Transverse colon (tissue), 4 donors: ENCODE data around the gene EPHB2. TPM values are rescaled to one million over a fixed set of nuclear protein-coding genes. Genes with fewer than 3 reads are reported as not detected.

Source experiments
- DNase-seq: peaks from one replicate; pipeline ENCODE4 v3.0.0-alpha.2; 2019
- H3K27ac ChIP-seq, 4 donors: fragments of 200-600 bp; sonication (generic); 2 replicates each; pipeline ENCODE4 v1.5.1; 2016 to 2018; ENCODE audit warnings: inconsistent platforms in 4 of 4
- H3K27me3 ChIP-seq: fragments of 200-600 bp; sonication (generic); 2 replicates; pipeline ENCODE4 v1.5.1; 2017; ENCODE audit warnings: inconsistent platforms
- H3K36me3 ChIP-seq, 4 donors: fragments of 200-600 bp; sonication (generic); 2 replicates each; pipeline ENCODE4 v1.5.1; 2017 to 2019; ENCODE audit warnings: inconsistent platforms in 4 of 4
- H3K4me1 ChIP-seq, 4 donors: fragments of 200-600 bp; sonication (generic); 2 replicates each; pipeline ENCODE4 v1.5.1; 2017 to 2020; ENCODE audit warnings: inconsistent platforms in 4 of 4
- H3K4me3 ChIP-seq, 4 donors: fragments of 200-600 bp; sonication (generic); 1 replicate in 1 of 4; 2 replicates in 3 of 4; pipeline versions ENCODE4 v1.5.1 to v1.6.1; 2017 to 2019; ENCODE audit warnings: inconsistent platforms in 4 of 4
- H3K9me3 ChIP-seq, 2 donors: fragments of 200-600 bp; sonication (generic); 2 replicates each; pipeline ENCODE4 v1.5.1; 2017 to 2019; ENCODE audit warnings: inconsistent platforms in 2 of 2
- EP300 ChIP-seq: sonication (generic); formaldehyde crosslinking; IDR thresholded peaks from one replicate; pipeline ENCODE4 v1.6.1; 2017; ENCODE audit warnings: antibody characterized with exemption, low read depth
- POLR2A ChIP-seq: fragments of 450-650 bp; IDR thresholded peaks from one replicate; pipeline ENCODE4 v1.6.1; 2016; ENCODE audit warnings: antibody characterized with exemption, mild to moderate bottlenecking, moderate library complexity
- POLR2AphosphoS5 ChIP-seq, 3 donors: sonication (generic); formaldehyde crosslinking; IDR thresholded peaks; one replicate each; pipeline ENCODE4 v1.6.1; 2016; ENCODE audit warnings: antibody characterized with exemption in 3 of 3
- WGBS, 2 donors: methylation state at CpG; one replicate each; pipeline ENCODE4 v1.1.5; 2018; ENCODE audit warnings: low coverage in 1 of 2; 5-methylcytosine and 5-hydroxymethylcytosine counted together
- in situ Hi-C, 4 donors: fragments of 200-750 bp; cut with MboI; loops; one replicate each; pipeline versions ENCODE4 v1.15.0 to v1.15.1; 2017; ENCODE audit warnings: low sequenced_read_pairs in 3 of 4, low pct_ligation_motif_present in 1 of 4, low pct_unique_long_range_greater_than_20kb in 1 of 4
- intact Hi-C: fragments of 100-400 bp; cut with DNase I; formaldehyde crosslinking; loops from one replicate; pipeline ENCODE4 v1.15.1; 2023; ENCODE audit warnings: low total_unique reads
- total RNA-seq, 4 donors: library from RNA; depleted of rRNA; stranded (reverse); fragments of >200 nt; gene quantifications; one replicate each; pipeline ENCODE4 v1.1.0, GENCODE V29; 2016
- TF ChIP-seq, protein P1 (sequence below), 5 experiments: fragments of 200-600 bp in 3 of 5; fragments of 450-650 bp in 2 of 5; sonication (generic) in 3 of 5; IDR thresholded peaks; 1 replicate in 2 of 5; 2 replicates in 3 of 5; pipeline ENCODE4 v1.5.1; 2016 to 2017; ENCODE audit warnings: antibody characterized with exemption in 5 of 5, inconsistent platforms in 3 of 5, mild to moderate bottlenecking in 2 of 5, moderate library complexity in 1 of 5

The EPHB2 gene
- total RNA-seq, 4 donors from 2014 or later: 3.0 to 152 (median 27.9) TPM

- in situ Hi-C loops: loop anchor here in 1 of 4 donors (25.0 kb wide), 1 partner anchor 145 kb away; no protein-coding TSS in a partner anchor
- Histone ChIP-seq H3K27ac (peak overlapping the region; percentile 56 to 87 (median 81)), H3K27me3 (no peaks in the 10 kb centered on the region), H3K36me3 (no peaks in the 10 kb centered on the region), H3K4me3 (no peak overlapping the region), H3K4me1 (peaks cover 6 to 48% (median 31%) of the 10 kb centered on the region in 4 donors), H3K9me3 (no peaks in the 10 kb centered on the region)
- peak; percentile 79 for DNase-seq
- TF ChIP-seq, protein P1, sequence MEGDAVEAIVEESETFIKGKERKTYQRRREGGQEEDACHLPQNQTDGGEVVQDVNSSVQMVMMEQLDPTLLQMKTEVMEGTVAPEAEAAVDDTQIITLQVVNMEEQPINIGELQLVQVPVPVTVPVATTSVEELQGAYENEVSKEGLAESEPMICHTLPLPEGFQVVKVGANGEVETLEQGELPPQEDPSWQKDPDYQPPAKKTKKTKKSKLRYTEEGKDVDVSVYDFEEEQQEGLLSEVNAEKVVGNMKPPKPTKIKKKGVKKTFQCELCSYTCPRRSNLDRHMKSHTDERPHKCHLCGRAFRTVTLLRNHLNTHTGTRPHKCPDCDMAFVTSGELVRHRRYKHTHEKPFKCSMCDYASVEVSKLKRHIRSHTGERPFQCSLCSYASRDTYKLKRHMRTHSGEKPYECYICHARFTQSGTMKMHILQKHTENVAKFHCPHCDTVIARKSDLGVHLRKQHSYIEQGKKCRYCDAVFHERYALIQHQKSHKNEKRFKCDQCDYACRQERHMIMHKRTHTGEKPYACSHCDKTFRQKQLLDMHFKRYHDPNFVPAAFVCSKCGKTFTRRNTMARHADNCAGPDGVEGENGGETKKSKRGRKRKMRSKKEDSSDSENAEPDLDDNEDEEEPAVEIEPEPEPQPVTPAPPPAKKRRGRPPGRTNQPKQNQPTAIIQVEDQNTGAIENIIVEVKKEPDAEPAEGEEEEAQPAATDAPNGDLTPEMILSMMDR (IDR thresholded peaks at IDR 0.05): no peak
- intact Hi-C loops: no loop called here
- 42 to 44% methylated on average over 2 to 11 of the region's 11 CpGs for WGBS, 2 donors
Measured at GRCh38 chr1:22717037-22717760, 6.6 kb downstream of the EPHB2 start.

GRCh38 chr1:22721122-22721873, 10.7 kb downstream of the EPHB2 start:
- WGBS, 2 donors: 74 to 75% methylated on average over 6 to 10 of the region's 10 CpGs
- Histone ChIP-seq H3K27me3 (no peaks in the 10 kb centered on the region), H3K4me3 (no peak overlapping the region), H3K36me3 (no peaks in the 10 kb centered on the region), H3K9me3 (no peaks in the 10 kb centered on the region), H3K27ac (no peak overlapping the region), H3K4me1 (peaks cover 3 to 23% (median 17%) of the 10 kb centered on the region in 4 donors)
- DNase-seq: no peak
- TF ChIP-seq POLR2AphosphoS5 (IDR thresholded peaks at IDR 0.05): no peak
- TF ChIP-seq, protein P1 (IDR thresholded peaks at IDR 0.05): no peak
- TF ChIP-seq POLR2A: no peak
- no peak for TF ChIP-seq EP300
- in situ Hi-C loops: loop anchor here in 1 of 4 donors (25.0 kb wide), 1 partner anchor 141 kb away; no protein-coding TSS in a partner anchor
- intact Hi-C loops: no loop called here

DNA sequence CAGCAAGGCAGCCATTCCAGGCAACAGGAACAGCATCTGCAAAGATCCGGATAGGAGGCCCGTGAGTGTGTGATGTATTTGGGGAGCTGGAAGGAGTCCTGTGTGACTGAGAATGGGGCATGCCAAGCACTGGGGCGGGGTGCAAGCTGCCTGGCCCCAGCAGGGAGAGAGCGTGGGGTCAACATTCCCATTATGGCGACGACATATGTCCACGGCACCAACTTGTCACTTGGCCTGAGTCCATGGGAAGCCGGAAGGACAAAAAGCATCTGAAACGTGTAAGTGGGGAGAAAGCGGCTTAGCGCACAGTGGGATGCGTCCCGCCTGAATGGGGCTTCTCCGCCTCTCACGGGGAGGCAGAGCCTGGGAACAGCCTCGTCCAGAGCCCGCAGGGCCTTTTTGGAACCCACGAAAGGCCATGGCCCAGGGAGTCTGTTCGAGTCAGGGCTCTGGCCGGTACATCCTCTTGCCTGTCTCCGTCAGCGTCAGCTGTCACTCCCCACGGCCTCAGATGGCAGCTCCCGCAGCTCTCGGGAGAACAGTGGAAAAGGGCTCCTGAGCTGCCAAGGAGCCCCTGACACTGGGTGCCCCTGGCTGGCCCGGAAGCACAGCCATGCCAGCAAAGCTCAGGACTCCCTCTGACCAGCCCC, 12.4 kb downstream of the EPHB2 start:
- intact Hi-C loops: no loop called here
- in situ Hi-C loops: loop anchor here in 1 of 4 donors (25.0 kb wide), 1 partner anchor 139 kb away; no protein-coding TSS in a partner anchor
- Histone ChIP-seq H3K36me3 (no peaks in the 10 kb centered on the region), H3K4me3 (no peak overlapping the region), H3K27me3 (no peaks in the 10 kb centered on the region), H3K9me3 (no peaks in the 10 kb centered on the region), H3K27ac (no peak overlapping the region), H3K4me1 (peaks cover 0 to 6% (median 2%) of the 10 kb centered on the region in 4 donors)
- WGBS, 2 donors: 79% methylated on average over 26 of the region's 26 CpGs; no CpG with 5 or more reads in 1 of the 2 donors
- TF ChIP-seq EP300 (no peak), POLR2A (no peak), POLR2AphosphoS5 (IDR thresholded peaks at IDR 0.05) (no peak)
- TF ChIP-seq, protein P1 (IDR thresholded peaks at IDR 0.05): no peak
- DNase-seq: no peak

DNA sequence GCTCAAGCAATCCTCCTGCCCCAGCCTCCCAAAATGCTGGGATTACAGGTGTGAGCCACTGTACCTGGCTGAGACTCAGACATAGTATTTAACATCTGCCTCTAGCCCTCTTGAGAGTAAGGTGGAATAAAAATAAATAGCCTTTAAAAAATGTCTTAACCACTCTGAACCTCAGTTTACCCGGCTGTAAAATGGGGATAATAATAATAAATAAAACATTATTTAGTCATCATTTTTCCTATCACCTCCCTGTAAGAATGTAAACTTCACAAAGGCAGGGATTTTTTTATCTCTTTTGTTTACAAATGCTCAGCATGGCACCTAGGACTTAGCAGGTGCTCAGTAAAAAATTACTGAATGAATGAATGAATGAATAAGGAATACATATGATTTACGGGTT, 17.2 kb downstream of the EPHB2 start:
- H3K36me3 ChIP-seq: no peaks in the 10 kb centered on the region

More for the DNA sequence above, 17.2 kb downstream of the EPHB2 start:
- no peak for DNase-seq
- no peaks in the 10 kb centered on the region for H3K27me3 ChIP-seq
- no peak overlapping the region for H3K4me3 ChIP-seq
- peaks cover 0 to 12% (median 2%) of the 10 kb centered on the region in 4 donors for H3K4me1 ChIP-seq
- WGBS, 2 donors: 63 to 74% methylated on average over 2 of the region's 2 CpGs
- in situ Hi-C loops (no loop called here), intact Hi-C loops (no loop called here)
- no peak overlapping the region for H3K27ac ChIP-seq
- no peaks in the 10 kb centered on the region for H3K9me3 ChIP-seq
- no peak for TF ChIP-seq EP300
- no peak for TF ChIP-seq POLR2A
- TF ChIP-seq, protein P1 (IDR thresholded peaks at IDR 0.05): no peak
- no peak for TF ChIP-seq POLR2AphosphoS5 (IDR thresholded peaks at IDR 0.05)
